Psoas muscle (tissue), 8 donors: Measurements from ENCODE around the gene SMC4. TPM values are rescaled to one million over a fixed set of nuclear protein-coding genes. Genes with fewer than 3 reads are reported as not detected.

Source experiments
- ATAC-seq, 4 donors: fragments of 200-7000 bp; cut with Tn5 transposase; one replicate each; pipeline ENCODE4 v1.9.1; 2020; ENCODE audit warnings: moderate library complexity in 3 of 4, mild to moderate bottlenecking in 2 of 4
- DNase-seq, 2 donors: peaks; one replicate each; pipeline ENCODE4 v3.0.0-alpha.2; 2020
- H3K27ac ChIP-seq: fragments of 200-600 bp; one replicate; pipeline ENCODE4 v1.8.0; 2022
- H3K27me3 ChIP-seq, 3 donors: fragments of 200-600 bp in 1 of 3; one replicate each; pipeline versions ENCODE4 v1.6.1 to v1.8.0; 2013 to 2022; ENCODE audit warnings: low read length in 2 of 3, mild to moderate bottlenecking in 2 of 3, moderate library complexity in 1 of 3; ENCODE audit not compliant: insufficient read depth in 3 of 3
- H3K36me3 ChIP-seq, 2 donors: fragments of 200-600 bp in 1 of 2; one replicate each; pipeline versions ENCODE4 v1.6.1 to v1.8.0; 2013 to 2022; ENCODE audit warnings: low read depth in 1 of 2, mild to moderate bottlenecking in 1 of 2, moderate library complexity in 1 of 2; ENCODE audit not compliant: insufficient read depth in 1 of 2
- H3K4me1 ChIP-seq: fragments of 200-600 bp; one replicate; pipeline ENCODE4 v1.8.0; 2022
- H3K4me3 ChIP-seq: fragments of 200-600 bp; one replicate; pipeline ENCODE4 v1.8.0; 2022; ENCODE audit warnings: mild to moderate bottlenecking
- H3K9me3 ChIP-seq: fragments of 200-600 bp; one replicate; pipeline ENCODE4 v1.8.0; 2022
- WGBS, 3 donors: extraction: QIAGEN DNeasy Blood & Tissue Kit; methylation state at CpG; one replicate each; pipeline versions ENCODE4 v1.1.6 to v1.1.7; 2013; 5-methylcytosine and 5-hydroxymethylcytosine counted together
- intact Hi-C, 2 donors: fragments of 100-400 bp; cut with DNase I; formaldehyde crosslinking; loops; one replicate each; pipeline versions ENCODE4 v1.11.0 to v1.14.2; 2022
- polyA plus RNA-seq, 3 donors: library from polyadenylated mRNA; stranded (reverse); fragments of 200-250 nt; gene quantifications; one replicate each; pipeline ENCODE4 v1.2.3, GENCODE V29; 2013
- total RNA-seq, 4 donors: library from RNA; stranded (reverse); fragmentation: NEBNext Ultra II Directional in 2 of 4; extraction: Animal tissue kit (Norgen Biotek cat#: 25700) in 2 of 4; gene quantifications; one replicate each; pipeline versions ENCODE4 v1.2.1 to v1.2.4, GENCODE V29; 2021 to 2023
- TF ChIP-seq, protein P1 (sequence below): fragments of 200-600 bp; IDR thresholded peaks from one replicate; pipeline ENCODE4 v1.8.0; 2022; ENCODE audit warnings: antibody characterized with exemption
- donor health status: healthy with polysubstance abuse.
- donor health status: DM: no; HTN: no; CAD: no; lungs with moderate emphysema.
- donor health status: Bipolar disorder and iron deficiency.
- donor health status: healthy.
- donor health status: DM: yes; HTN: yes; CAD: no.
- donor health status: DM: no; HTN: no; CAD: no.
- donor health status: DM: no; HTN: no; CAD: no.
- donor health status: DM: yes; HTN: yes; CAD: no.

Gene SMC4
- total and polyA plus RNA-seq, 7 donors: 6.9 to 17.3 (median 8.6) TPM

DNA sequence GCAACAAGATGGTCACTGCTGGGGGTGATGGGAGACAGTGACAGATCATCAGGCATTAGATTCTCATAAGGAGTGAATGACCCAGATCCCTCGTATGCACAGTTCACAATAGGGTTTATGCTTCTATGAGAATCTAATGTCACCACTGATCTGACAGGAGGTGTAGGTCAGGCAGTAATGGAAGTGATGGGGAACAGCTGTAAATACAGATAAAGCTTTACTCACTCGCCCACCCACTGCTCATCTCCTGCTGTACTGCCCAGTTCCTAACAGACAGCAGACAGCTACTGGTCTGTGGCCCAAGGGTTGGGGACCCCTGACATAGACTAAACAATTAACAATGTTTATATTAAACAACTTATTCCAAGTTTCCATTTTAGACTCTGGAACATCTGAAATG lies 25.8 kb upstream of the SMC4 start:
- Histone ChIP-seq H3K4me1 (no peaks in the 10 kb centered on the region), H3K9me3 (no peaks in the 10 kb centered on the region), H3K36me3 (peaks cover 0 to 33% of the 10 kb centered on the region in 2 donors), H3K27ac (no peak overlapping the region), H3K4me3 (no peak overlapping the region), H3K27me3 (no peaks in the 10 kb centered on the region)
- ATAC-seq: no peak
- DNase-seq: no peak
- intact Hi-C loops: no loop called here
- 93 to 97% (median 94%) methylated on average over 2 of the region's 2 CpGs for whole genome bisulfite sequencing, 3 donors
- TF ChIP-seq, protein P1, sequence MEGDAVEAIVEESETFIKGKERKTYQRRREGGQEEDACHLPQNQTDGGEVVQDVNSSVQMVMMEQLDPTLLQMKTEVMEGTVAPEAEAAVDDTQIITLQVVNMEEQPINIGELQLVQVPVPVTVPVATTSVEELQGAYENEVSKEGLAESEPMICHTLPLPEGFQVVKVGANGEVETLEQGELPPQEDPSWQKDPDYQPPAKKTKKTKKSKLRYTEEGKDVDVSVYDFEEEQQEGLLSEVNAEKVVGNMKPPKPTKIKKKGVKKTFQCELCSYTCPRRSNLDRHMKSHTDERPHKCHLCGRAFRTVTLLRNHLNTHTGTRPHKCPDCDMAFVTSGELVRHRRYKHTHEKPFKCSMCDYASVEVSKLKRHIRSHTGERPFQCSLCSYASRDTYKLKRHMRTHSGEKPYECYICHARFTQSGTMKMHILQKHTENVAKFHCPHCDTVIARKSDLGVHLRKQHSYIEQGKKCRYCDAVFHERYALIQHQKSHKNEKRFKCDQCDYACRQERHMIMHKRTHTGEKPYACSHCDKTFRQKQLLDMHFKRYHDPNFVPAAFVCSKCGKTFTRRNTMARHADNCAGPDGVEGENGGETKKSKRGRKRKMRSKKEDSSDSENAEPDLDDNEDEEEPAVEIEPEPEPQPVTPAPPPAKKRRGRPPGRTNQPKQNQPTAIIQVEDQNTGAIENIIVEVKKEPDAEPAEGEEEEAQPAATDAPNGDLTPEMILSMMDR: no peak

- Histone ChIP-seq H3K9me3 (no peaks in the 10 kb centered on the region), H3K27ac (no peak overlapping the region), H3K4me3 (no peak overlapping the region), H3K36me3 (peaks cover 0 to 33% of the 10 kb centered on the region in 2 donors), H3K4me1 (no peaks in the 10 kb centered on the region), H3K27me3 (no peaks in the 10 kb centered on the region)
- ATAC-seq: no peak
- TF ChIP-seq, protein P1: no peak
- intact Hi-C loops: no loop called here
- WGBS, 3 donors: 50 to 74% (median 70%) methylated on average over 2 of the region's 2 CpGs
- no peak for DNase-seq
These were observed 25.0 kb upstream of the SMC4 start for GRCh38 chr3:160374472-160374871.

- ATAC-seq: no peak
- Histone ChIP-seq H3K4me1 (no peaks in the 10 kb centered on the region), H3K27me3 (no peaks in the 10 kb centered on the region), H3K9me3 (no peaks in the 10 kb centered on the region), H3K27ac (no peak overlapping the region), H3K36me3 (peaks cover 0 to 33% of the 10 kb centered on the region in 2 donors), H3K4me3 (no peak overlapping the region)
- WGBS, 3 donors: 92 to 93% (median 93%) methylated on average over 1 of the region's 1 CpG
- TF ChIP-seq, protein P1: no peak
- intact Hi-C loops: no loop called here
- no peak for DNase-seq
These were observed 24.5 kb upstream of the SMC4 start for GRCh38 chr3:160374925-160375324.

DNA sequence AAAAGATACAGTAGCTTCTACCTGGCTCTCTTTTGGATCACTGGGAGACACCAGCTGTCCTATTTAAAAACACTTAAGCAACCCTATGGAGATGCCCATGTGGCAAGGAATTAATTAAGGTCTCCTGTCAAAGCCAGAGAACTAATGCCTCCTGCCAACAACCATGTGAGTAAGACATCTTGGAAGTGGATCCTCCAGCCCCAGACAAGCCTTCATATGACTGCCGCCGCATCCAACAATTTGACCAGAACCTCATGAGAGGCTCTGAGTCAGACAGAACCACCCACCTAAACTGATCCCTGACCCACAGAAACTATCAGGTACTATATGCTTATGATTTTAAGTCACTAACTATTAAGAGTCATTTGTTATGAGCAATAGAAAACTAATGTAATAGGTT lies 22.8 kb upstream of the SMC4 start:
- Histone ChIP-seq H3K4me1 (no peaks in the 10 kb centered on the region), H3K27me3 (no peaks in the 10 kb centered on the region), H3K27ac (no peak overlapping the region), H3K4me3 (no peak overlapping the region), H3K9me3 (no peaks in the 10 kb centered on the region), H3K36me3 (peaks cover 0 to 42% of the 10 kb centered on the region in 2 donors)
- intact Hi-C loops: no loop called here
- ATAC-seq (no peak), DNase-seq (no peak)
- TF ChIP-seq, protein P1: no peak
- WGBS, 3 donors: 95 to 98% (median 97%) methylated on average over 2 of the region's 2 CpGs
